ENCODE data around the gene TPR.
"Not testable (repeated sequence)": the region's sequence is repeated elsewhere in the genome, so short reads cannot be mapped to it uniquely, and the experiment has no call there.

The TPR gene

GRCh38 chr1:186409091-186409490 lies 34.0 kb upstream of the TPR start:
- H3K4me3 ChIP-seq (ENCODE audit: insufficient read length, low read depth): no peak overlapping the region
- H3K36me3 ChIP-seq (ENCODE audit: insufficient read depth, insufficient read length, low read length): peaks cover 85% of the 10 kb centered on the region
- H3K9me3 ChIP-seq (ENCODE audit: insufficient read depth, low read length): no peaks in the 10 kb centered on the region
- H3K9ac ChIP-seq (ENCODE audit: insufficient read length, low read depth): no peak overlapping the region
- TF ChIP-seq SUZ12 (IDR thresholded peaks at IDR 0.05; ENCODE audit: extremely low read depth, insufficient read depth, insufficient read length) (no peak), YY1 (IDR thresholded peaks at IDR 0.05; ENCODE audit: insufficient read depth, insufficient read length) (no peak), ZNF274 (IDR thresholded peaks at IDR 0.05; ENCODE audit: low read depth, low read length) (no peak)
- no peak for DNase-seq (ENCODE audit: low read depth, low spot score)
- H3K27me3 ChIP-seq (ENCODE audit: insufficient read depth, insufficient read length): no peaks in the 10 kb centered on the region
- H3K4me1 ChIP-seq (ENCODE audit: insufficient read depth, insufficient read length): no peaks in the 10 kb centered on the region

GRCh38 chr1:186404454-186405051 lies 29.5 kb upstream of the TPR start:
- no peaks in the 10 kb centered on the region for H3K4me1 ChIP-seq (ENCODE audit: insufficient read depth, insufficient read length)
- TF ChIP-seq YY1 (IDR thresholded peaks at IDR 0.05; ENCODE audit: insufficient read depth, insufficient read length): no peak
- TF ChIP-seq SUZ12 (IDR thresholded peaks at IDR 0.05; ENCODE audit: extremely low read depth, insufficient read depth, insufficient read length): no peak
- no peak for TF ChIP-seq ZNF274 (IDR thresholded peaks at IDR 0.05; ENCODE audit: low read depth, low read length)
- no peak for DNase-seq (ENCODE audit: low read depth, low spot score)
- peaks cover 83% of the 10 kb centered on the region for H3K36me3 ChIP-seq (ENCODE audit: insufficient read depth, insufficient read length, low read length)
- H3K4me3 ChIP-seq (ENCODE audit: insufficient read length, low read depth): no peak overlapping the region
- H3K9ac ChIP-seq (ENCODE audit: insufficient read length, low read depth): no peak overlapping the region
- no peaks in the 10 kb centered on the region for H3K27me3 ChIP-seq (ENCODE audit: insufficient read depth, insufficient read length)
- no peaks in the 10 kb centered on the region for H3K9me3 ChIP-seq (ENCODE audit: insufficient read depth, low read length)

- no peaks in the 10 kb centered on the region for H3K4me1 ChIP-seq (ENCODE audit: insufficient read depth, insufficient read length)
- H3K9me3 ChIP-seq (ENCODE audit: insufficient read depth, low read length): no peaks in the 10 kb centered on the region
- H3K4me3 ChIP-seq (ENCODE audit: insufficient read length, low read depth): no peak overlapping the region
- peaks cover 84% of the 10 kb centered on the region for H3K36me3 ChIP-seq (ENCODE audit: insufficient read depth, insufficient read length, low read length)
- no peak for DNase-seq (ENCODE audit: low read depth, low spot score)
- TF ChIP-seq ZNF274 (IDR thresholded peaks at IDR 0.05; ENCODE audit: low read depth, low read length) (no peak), SUZ12 (IDR thresholded peaks at IDR 0.05; ENCODE audit: extremely low read depth, insufficient read depth, insufficient read length) (no peak), YY1 (IDR thresholded peaks at IDR 0.05; ENCODE audit: insufficient read depth, insufficient read length) (no peak)
- H3K27me3 ChIP-seq (ENCODE audit: insufficient read depth, insufficient read length): no peaks in the 10 kb centered on the region
- H3K9ac ChIP-seq (ENCODE audit: insufficient read length, low read depth): no peak overlapping the region
These were observed 28.6 kb upstream of the TPR start for GRCh38 chr1:186403632-186404031.

GRCh38 chr1:186401446-186401845 lies 26.4 kb upstream of the TPR start:
- not testable (repeated sequence) for H3K4me3 ChIP-seq (ENCODE audit: insufficient read length, low read depth); H3K9ac ChIP-seq (ENCODE audit: insufficient read length, low read depth); H3K4me1 ChIP-seq (ENCODE audit: insufficient read depth, insufficient read length); DNase-seq (ENCODE audit: low read depth, low spot score); H3K27me3 ChIP-seq (ENCODE audit: insufficient read depth, insufficient read length); H3K9me3 ChIP-seq (ENCODE audit: insufficient read depth, low read length)
- H3K36me3 ChIP-seq (ENCODE audit: insufficient read depth, insufficient read length, low read length): peaks cover 84% of the 10 kb centered on the region

GRCh38 chr1:186392711-186393110 lies 17.7 kb upstream of the TPR start:
- not testable (repeated sequence) for H3K4me1 ChIP-seq (ENCODE audit: insufficient read depth, insufficient read length); H3K27me3 ChIP-seq (ENCODE audit: insufficient read depth, insufficient read length); H3K9ac ChIP-seq (ENCODE audit: insufficient read length, low read depth); DNase-seq (ENCODE audit: low read depth, low spot score); H3K4me3 ChIP-seq (ENCODE audit: insufficient read length, low read depth); H3K9me3 ChIP-seq (ENCODE audit: insufficient read depth, low read length)
- H3K36me3 ChIP-seq (ENCODE audit: insufficient read depth, insufficient read length, low read length): peaks cover 86% of the 10 kb centered on the region

GRCh38 chr1:186391841-186392240 lies 16.8 kb upstream of the TPR start:
- Histone ChIP-seq H3K4me3 (ENCODE audit: insufficient read length, low read depth) (no peak overlapping the region), H3K36me3 (ENCODE audit: insufficient read depth, insufficient read length, low read length) (peaks cover 85% of the 10 kb centered on the region), H3K9me3 (ENCODE audit: insufficient read depth, low read length) (no peaks in the 10 kb centered on the region), H3K4me1 (ENCODE audit: insufficient read depth, insufficient read length) (no peaks in the 10 kb centered on the region), H3K27me3 (ENCODE audit: insufficient read depth, insufficient read length) (no peaks in the 10 kb centered on the region), H3K9ac (ENCODE audit: insufficient read length, low read depth) (no peak overlapping the region)
- no peak for DNase-seq (ENCODE audit: low read depth, low spot score)
- TF ChIP-seq YY1 (IDR thresholded peaks at IDR 0.05; ENCODE audit: insufficient read depth, insufficient read length): no peak
- TF ChIP-seq SUZ12 (IDR thresholded peaks at IDR 0.05; ENCODE audit: extremely low read depth, insufficient read depth, insufficient read length): no peak
- TF ChIP-seq ZNF274 (IDR thresholded peaks at IDR 0.05; ENCODE audit: low read depth, low read length): no peak

- Histone ChIP-seq H3K9ac (ENCODE audit: insufficient read length, low read depth) (no peak overlapping the region), H3K9me3 (ENCODE audit: insufficient read depth, low read length) (no peaks in the 10 kb centered on the region), H3K27me3 (ENCODE audit: insufficient read depth, insufficient read length) (no peaks in the 10 kb centered on the region), H3K4me1 (ENCODE audit: insufficient read depth, insufficient read length) (no peaks in the 10 kb centered on the region), H3K36me3 (ENCODE audit: insufficient read depth, insufficient read length, low read length) (peaks cover 87% of the 10 kb centered on the region), H3K4me3 (ENCODE audit: insufficient read length, low read depth) (no peak overlapping the region)
- no peak for TF ChIP-seq YY1 (IDR thresholded peaks at IDR 0.05; ENCODE audit: insufficient read depth, insufficient read length)
- TF ChIP-seq SUZ12 (IDR thresholded peaks at IDR 0.05; ENCODE audit: extremely low read depth, insufficient read depth, insufficient read length): no peak
- TF ChIP-seq ZNF274 (IDR thresholded peaks at IDR 0.05; ENCODE audit: low read depth, low read length): no peak
- DNase-seq (ENCODE audit: low read depth, low spot score): no peak
These were observed 15.9 kb upstream of the TPR start for GRCh38 chr1:186390925-186391324.
